ENCODE results near the gene STXBP4.
A peak's percentile ranks its signal among the peaks of the same experiment; 100 is the strongest.

GRCh38 chr17:55086635-55087058 is 118.1 kb downstream of the STXBP4 start:
- TF ChIP-seq POLR2A (IDR thresholded peaks at IDR 0.05; ENCODE audit: low read depth, low read length) (no peak), CTCF (IDR thresholded peaks at IDR 0.05; ENCODE audit: extremely low read depth in 1 of 2, insufficient read depth in 1 of 2, low read depth in 1 of 2, low read length in 2 of 2) (no peak), MYC (IDR thresholded peaks at IDR 0.05; ENCODE audit: low read depth, low read length) (no peak), POLR2AphosphoS5 (IDR thresholded peaks at IDR 0.05; ENCODE audit: insufficient read depth, low read depth, low read length) (no peak), EZH2 (IDR thresholded peaks at IDR 0.05; ENCODE audit: borderline replicate concordance, low read depth, low read length, severe bottlenecking) (no peak), JUN (IDR thresholded peaks at IDR 0.05; ENCODE audit: borderline replicate concordance, insufficient read depth, insufficient read length, low read depth) (peak; percentile 56), MAX (IDR thresholded peaks at IDR 0.05; ENCODE audit: insufficient read depth, insufficient read length) (no peak)
